Islet of Langerhans (tissue), 1 donor: Measurements from ENCODE around the gene PDGFC.

ENCODE experiments used
- FAIRE-seq: peaks from one replicate; lab custom pipeline; 2011; peaks lifted over from hg19 to GRCh38; lab: Jason Lieb, UNC

Gene PDGFC

GRCh38 chr4:156734965-156735895 lies 236.4 kb downstream of the PDGFC start:
- FAIRE-seq: no peak

- no peak for FAIRE-seq
These were observed 238.0 kb downstream of the PDGFC start for GRCh38 chr4:156733582-156733981.

DNA sequence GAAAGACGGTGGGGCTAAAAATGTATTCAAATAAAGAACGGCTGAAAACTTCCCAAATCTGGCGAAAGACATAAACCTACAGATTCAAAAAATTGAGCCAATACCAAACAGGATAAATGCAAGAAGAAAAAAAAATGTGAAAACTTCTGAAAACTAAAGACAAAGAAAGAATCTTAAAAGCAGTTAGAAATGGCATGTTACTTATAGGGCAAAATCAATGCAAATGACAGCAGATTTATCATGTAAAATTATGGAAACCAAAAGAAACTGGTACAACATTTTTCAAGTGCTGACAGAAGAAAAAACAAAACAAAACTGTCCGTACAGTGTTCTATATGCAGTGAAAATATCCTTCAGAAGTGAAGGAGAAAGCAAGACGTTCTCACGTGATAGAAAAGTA lies 239.0 kb downstream of the PDGFC start:
- FAIRE-seq: no peak

DNA sequence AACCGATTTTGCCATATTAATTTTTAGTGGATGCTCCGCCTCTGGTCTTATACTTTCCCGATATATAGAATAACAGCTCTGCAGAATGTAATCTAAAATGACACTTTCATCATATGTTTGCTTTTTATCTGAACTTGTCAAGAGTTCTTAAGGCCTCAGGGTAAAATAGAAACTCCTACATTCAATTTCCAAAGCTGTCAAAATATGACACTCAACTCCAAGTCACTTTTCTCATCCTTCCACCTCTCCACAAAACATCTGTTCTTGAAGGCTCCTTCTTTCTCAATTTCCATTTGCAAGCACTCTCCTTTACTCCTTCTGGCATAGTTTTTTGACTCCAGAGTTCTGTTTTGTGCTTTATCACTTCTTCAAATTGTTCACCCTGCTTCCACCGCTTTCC lies 242.2 kb downstream of the PDGFC start:
- no peak for FAIRE-seq

GRCh38 chr4:156725257-156725656 lies 246.3 kb downstream of the PDGFC start:
- FAIRE-seq: no peak

- FAIRE-seq: no peak
These were observed 247.5 kb downstream of the PDGFC start for GRCh38 chr4:156723951-156724668.

DNA sequence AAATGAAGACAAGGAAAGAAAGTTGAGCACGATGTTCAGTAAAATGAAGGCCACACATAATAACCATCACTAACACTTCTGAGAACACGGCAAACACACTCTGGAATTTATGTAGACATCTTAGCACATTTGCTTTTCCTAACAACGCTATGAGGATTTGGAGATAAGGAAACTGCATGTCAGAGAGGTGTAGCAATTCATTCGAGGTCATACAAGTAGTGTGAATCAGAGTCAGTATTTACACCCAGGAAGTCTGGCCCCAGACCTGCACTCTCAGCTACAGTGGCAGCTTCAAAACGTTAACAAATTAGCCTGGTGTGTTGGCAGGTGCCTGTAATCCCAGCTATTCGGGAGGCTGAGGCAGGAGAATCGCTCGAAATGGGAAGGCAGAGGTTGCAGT lies 253.4 kb downstream of the PDGFC start:
- FAIRE-seq: no peak

- FAIRE-seq: no peak
These were observed 260.4 kb downstream of the PDGFC start for GRCh38 chr4:156711193-156711590.
